GM21515 (cell line): ENCODE results near the gene MGST1.
"Not testable (repeated sequence)": the region's sequence is repeated elsewhere in the genome, so short reads cannot be mapped to it uniquely, and the experiment has no call there.

Experiments used
- ATAC-seq: cut with Tn5 transposase; IDR thresholded peaks from one replicate; pipeline ENCODE4 v1.9.1; 2021; ENCODE audit not compliant: unreplicated experiment

Gene MGST1

DNA sequence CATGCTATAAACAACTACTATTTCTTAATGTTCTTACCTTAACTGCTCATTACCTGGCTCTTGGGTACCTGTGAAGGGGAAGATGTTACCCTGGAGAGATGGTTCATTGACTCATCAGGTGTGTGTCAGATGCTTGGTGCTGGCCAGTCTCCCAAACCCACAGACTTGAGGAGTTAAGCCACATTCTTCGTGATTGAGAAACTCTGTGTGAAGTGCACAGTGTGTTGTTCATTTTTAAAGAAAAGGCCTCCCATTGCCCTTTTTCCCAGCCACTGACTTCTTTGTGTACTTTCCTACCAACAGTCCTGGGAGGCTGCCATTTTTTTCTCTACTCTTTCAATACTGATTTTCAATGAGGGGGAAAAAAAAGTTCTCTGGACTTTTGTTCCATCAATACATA, 3.2 kb downstream of the MGST1 start:
- no peak for ATAC-seq

DNA sequence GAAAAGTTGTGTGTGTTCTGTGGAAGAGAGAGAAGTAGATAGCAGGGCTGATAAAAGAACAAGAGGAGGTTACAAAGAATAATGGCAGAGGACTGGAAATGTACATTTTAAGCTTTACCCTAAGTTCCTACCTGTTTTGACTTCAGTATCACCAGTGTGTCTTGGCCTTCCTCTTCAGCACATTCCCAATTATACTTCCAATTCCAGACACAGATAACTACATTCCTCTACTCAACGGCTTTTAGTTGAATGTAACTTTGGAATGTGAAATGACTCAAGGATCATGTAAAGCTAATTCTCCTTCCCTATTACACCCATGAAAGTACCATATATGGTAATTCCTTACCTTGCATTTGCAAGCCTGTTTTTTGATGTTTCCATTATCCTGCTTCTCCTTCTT, 5.0 kb downstream of the MGST1 start:
- ATAC-seq: no peak

DNA sequence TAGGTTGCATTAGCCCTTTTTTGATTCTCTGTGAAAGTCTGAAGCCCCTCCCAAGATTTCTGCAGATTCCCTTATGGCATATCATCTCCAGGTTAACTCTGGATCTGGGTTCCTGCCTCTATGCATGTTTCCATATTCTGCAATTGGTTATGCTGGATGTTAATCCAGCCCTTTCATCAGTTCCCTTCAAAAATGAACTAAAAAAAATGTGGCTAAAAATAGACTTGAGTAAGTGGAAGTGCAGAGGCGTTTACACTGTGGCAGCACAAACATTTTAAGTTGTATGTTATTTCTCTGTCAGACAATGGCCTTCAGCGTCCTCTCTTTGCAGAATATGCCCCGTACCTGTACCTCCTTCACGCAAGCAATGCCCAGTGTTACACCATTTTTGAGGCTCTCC, 11.4 kb downstream of the MGST1 start:
- ATAC-seq: no peak

DNA sequence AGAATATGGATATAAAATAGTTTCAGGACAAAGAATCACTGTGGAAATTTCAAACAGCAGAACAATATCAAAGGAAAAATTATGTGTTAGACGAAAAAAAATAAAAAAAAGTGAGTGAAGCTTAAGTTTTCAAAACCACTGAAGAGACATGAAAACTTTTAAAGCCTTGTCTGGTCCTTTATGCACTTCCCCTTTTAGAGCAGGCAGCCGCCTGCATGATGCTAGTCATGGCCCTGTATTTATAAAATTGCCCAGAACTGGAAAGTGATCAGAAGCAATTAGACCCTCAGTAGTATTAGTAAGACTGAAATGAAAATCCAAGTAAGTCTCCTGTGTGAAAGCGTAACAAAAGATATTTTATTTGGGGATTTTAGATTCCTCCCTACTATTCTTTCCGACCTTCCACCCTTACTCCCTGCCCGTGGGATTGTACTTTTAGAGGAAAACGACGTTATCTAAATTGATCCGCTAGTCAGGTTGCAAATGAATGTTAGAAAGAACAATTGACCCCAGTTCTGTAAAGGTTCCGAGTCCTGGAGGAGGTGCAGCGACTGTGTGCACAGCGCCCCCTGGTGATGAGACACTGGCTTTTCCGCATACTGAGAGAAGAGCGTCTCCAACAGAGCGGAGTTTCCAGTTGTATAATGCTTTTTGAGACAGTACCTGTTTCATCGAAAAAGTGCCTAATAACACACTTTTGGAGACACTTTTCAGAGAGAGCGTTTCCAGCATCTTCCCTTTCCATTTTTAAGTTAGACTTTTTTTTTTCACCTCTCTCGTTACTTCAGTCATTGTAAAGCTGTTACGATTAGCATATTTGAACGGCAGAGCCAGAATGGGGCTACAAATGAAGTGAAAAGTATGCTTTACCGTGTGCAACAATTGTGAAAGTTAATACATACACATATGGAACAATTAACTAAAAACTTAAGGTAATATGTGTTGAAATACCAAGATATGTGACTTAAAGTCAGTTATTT, 12.4 kb downstream of the MGST1 start:
- no peak for ATAC-seq

DNA sequence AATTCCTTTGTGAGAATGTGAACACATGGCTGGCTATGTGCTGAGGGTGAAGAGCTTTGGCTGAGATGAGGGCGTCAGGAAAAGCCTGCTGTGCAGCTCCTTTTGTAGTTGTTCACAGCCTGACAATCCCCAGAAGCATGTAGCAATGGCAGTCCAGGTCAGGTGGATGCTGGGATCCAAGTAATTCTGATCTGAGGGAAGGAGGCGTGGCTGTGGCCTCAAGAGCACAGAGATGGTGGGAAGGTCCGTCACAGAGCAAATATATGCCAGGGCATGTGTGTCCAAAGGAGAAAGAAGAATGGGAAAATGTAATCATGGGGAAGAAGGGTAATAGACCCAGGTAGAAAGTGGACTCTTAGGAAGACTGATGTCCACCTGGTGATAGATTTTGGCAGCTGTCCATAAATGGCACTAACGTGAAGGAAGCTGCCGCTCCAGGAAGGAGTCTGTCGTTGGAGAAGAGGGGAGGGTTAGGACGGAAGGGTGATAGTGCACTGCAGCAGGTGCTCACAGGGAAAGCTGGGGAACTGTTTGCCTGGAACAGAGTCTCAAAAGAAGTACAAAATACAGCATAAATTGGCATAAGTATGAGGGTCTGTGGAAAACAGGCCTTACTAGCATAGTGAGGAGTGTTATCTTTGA, 13.8 kb downstream of the MGST1 start:
- ATAC-seq: no peak

DNA sequence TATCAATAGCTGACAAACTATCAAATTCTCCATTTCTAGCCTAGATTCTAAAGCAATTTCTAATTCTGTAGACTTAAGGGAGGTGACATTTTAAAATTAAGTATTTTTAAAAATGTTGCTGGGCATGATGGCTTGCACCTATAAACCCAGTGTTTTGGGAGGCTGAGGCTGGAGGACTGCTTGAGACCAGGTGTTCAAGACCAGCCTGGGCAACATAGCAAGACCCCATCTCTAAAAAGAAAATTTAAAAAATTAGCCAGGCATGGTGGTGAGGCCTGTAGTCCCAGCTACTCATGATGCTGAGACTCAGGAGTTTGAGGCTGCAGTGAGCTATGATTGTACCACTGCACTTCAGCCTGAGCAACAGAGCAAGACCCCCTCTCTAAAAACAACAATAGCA, 15.1 kb downstream of the MGST1 start:
- no peak for ATAC-seq

DNA sequence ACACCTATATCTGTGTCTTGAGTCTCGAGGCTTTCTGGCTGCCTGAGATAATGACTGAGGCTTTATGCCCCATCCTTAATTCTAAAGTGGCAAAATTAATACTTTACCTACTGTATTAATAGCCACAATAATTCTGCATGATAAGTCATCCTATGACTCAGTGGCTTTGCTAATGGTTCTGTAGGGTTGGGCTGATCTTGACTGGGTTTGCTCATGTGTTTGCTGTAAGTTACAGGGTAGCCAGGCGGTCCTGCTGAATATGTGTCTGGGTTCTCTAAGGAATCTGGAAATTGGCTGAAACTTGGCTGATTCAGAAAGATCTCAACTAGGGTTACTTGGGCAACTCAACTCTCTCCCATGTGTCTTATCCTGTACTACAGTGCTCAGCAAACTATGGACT, 21.7 kb downstream of the MGST1 start:
- no peak for ATAC-seq

DNA sequence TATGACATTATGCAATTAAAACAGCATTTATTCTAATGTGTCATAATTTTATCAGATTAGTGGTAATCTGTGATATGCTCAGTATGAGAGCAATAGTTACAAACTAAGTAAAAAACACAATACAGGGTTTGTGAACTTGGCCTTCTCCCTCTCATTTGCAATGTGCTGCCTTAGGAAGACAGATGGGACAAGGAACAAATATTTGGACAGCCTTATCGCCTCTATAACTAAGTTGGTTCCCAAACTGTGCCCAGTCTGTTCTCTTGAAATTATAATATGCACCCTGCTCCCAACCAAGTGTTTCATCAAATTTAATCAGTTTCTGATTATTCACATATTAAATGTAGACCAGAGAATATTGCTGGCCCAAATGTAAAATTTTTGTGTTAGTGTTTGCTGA, 22.7 kb downstream of the MGST1 start:
- ATAC-seq: no peak

DNA sequence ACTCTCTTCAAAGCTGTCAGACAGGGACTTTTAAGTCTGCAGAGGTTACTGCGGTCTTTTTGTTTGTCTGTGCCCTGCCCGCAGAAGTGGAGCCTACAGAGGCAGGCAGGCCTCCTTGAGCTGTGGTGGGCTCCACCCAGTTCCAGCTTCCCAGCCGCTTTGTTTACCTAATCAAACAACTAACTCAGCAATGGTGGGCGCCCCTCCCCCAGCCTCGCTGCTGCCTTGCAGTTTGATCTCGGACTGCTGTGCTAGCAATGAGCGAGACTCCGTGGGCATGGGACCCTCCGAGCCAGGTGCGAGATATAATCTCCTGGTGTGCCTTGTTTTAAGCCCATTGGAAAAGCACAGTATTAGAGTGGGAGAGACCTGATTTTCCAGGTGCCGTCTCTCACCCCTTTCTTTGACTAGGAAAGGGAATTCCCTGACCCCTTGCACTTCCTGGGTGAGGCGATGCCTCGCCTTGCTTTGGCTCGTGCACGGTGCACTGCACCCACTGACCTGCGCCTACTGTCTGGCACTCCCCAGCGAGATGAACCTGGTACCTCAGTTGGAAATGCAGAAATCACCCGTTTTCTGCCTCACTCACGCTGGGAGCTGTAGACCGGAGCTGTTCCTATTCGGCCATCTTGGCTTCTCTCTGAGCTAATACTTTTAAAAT, 35.3 kb downstream of the MGST1 start:
- ATAC-seq: not testable (repeated sequence)

DNA sequence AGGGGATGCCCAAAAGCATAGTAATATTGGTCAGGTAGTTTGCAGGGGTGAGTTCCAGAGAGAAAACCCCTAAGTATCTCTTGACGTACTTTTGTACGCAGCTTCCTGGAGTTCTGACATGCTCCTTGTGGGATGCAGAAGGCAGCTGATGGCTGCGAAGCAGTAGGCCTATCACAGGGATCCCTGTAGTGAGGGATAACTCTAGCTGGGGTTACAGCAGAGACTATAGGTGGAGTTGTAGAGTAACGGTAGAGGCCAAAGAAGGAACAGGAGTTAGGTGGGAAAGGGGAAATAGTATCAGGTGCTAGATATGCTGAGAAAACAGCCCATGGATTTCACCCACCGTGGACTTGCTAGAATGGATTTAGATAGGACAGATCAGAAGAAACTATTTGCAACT, 37.3 kb downstream of the MGST1 start:
- no peak for ATAC-seq

DNA sequence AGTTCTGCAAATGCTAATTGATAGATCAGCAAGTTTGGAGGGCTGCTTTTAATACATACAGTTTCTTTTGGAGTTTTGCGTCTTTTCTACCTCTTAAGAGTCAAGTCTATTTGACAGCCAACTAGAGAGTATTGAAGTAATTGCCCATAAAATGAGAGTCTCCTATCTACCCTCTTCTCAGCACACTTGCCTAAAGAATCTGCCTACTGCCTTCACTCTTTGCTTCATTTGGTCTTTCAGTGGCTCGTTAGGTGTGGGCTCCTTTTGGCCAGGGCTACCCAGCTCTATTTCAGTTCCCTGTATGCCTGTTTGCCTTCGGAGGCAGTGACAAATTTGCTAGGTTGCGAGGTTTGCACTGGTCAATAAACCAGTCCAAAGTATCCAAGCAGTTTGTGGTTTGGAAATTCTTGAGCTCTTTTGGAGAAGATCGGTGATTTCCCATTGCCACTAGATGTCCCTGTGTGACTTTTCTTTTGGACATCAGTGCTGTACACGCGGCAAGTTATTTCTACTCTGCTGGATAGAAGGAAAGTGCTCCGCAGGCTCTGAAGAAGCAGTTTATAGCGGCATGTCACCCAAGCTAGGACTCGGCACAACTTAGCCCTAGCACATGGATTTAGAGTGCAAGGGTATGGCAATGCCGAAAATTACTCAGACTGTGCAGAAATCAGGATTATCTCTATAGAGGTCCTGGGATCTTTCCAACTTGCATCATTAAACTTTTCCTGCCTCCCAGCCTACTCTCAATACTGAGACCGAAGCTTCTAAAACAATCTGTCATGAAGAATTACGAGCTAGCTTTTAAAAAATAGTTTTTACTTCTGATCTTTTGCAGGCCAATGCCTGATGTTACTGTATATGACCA, 38.6 kb downstream of the MGST1 start:
- ATAC-seq: no peak

DNA sequence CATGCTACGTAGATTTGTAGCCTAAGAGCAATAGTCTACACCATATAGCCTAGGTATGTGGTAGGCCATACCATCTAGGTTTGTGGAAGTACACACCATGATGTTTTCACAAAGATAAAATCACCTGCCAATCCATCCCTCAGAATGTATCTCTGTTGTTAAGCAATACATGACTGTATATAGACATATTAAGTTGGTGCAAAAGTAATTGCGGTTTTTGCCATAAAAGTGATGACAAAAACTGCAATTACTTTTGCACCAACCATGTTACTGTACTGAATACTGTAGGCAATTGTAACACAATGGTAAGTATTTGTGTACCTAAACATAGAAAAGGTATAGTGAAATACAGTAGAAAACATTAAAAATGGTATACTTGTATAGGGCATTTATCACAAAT, 40.5 kb downstream of the MGST1 start:
- ATAC-seq: no peak

DNA sequence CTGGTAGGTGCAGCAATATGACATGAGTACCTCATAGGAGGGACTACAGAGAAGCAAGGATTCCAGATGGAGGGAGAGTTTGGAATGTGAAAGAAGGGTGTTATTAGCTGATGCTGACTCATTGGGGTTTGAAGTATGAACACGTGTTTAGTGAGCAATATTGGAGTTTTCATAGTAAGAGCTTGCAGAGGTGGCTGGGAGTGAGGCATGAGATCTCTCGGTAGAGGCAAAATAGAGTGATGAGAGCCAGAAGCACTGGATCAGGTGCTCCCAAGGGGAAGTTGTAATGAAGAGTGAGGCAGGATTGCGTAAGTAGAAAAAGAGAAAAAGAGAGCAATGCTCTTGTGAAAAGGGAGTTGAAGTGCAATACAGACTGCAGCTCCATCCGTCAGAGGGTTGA, 42.1 kb downstream of the MGST1 start:
- no peak for ATAC-seq

DNA sequence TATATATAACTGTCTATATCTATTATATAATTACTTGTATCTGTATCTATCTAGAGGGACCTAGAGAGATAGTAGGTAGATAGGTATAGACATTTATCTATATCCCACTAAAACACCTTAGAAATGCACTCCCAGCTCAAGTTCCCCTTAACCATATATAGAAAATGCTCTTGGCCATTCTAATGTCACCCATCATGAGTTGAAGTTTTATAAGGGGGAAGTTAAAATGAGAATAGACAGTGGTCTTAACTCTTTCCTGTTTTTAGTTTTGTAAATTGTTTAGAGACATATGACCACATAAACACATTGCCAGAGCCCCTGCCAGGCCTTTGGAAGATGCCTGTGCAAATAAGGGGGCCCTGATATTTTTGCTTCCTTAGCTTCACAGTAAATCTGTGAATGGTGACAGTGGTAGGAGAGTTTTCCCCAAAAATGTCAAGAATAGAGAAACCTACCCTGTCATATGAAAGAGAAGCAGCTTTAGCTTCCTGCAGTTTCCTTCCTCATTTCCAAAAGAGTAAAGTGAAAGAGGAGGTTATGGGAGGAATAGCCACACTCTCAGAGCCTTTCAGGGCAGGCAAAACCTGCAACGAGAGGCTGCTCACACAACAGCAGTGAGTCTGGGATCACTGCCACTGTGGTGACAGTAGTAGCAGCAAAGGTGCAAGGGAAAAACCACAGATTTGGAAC, 45.5 kb downstream of the MGST1 start:
- ATAC-seq: no peak

DNA sequence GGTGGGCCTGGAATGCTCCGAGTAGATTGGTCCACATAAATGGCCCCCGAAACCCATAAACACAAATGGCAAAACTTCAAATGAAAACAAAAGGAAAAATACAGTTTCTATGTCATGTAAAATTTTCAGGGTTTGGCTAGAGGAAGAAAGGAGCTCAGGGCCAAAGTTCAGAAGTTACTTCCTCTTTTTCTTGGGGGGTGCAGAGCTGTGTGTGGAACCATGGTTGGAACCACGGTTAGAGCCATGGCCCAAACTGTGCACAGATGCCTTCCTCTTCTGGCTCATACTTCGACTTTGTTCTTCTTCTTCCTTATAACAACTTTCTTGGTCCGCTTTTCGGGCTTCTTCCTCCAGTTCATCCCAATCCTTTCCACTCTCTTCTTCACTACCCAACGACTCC, 51.7 kb downstream of the MGST1 start:
- no peak for ATAC-seq

DNA sequence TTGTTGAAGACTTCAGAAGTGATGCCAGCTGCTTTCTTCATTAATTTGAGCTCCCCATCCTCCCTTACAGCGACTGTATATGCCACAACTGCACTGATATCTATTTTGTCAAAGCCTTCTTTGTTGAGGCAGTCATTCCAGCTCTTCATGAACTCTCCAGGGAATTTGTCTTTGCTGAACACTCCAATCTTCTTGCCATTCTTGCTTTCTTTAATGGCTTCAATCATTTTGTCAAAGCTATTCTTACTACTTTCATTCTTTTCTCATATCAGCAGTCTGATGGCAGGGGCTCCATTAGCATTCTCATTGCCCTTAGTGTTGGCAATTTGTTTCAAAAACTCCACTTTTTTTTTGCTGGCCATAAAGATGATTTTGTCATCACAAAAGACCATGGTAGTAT, 54.4 kb downstream of the MGST1 start:
- not testable (repeated sequence) for ATAC-seq

DNA sequence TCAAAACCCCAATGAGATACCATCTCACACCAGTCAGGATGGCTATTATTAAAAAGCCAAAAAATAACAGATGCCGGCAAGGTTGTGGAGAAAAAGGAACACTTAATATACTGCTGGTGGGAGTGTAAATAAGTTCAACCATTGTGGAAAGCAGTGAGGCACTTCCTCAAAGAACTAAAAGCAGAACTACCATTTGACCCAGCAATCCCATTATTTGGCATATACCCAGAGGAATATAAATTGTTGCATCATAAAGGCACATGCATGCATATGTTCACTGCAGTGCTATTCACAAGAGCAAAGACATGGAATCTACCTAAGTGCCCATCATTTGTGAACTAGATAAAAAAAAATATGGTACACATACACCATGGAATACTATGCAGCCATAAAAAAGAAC, 59.9 kb downstream of the MGST1 start:
- ATAC-seq: no peak
